ENCODE data around the gene RTP5.

RTP5 gene

GRCh38 chr2:241901018-241901380 is 31.5 kb downstream of the RTP5 start:
- Histone ChIP-seq H3K4me3 (ENCODE audit: low read length) (no peak overlapping the region), H3K4me2 (ENCODE audit: low read length) (no peak overlapping the region), H3K79me2 (ENCODE audit: control insufficient read depth, low read length) (no peaks in the 10 kb centered on the region), H3K36me3 (ENCODE audit: control insufficient read depth, low read length) (no peaks in the 10 kb centered on the region), H3F3A (ENCODE audit: control insufficient read depth, insufficient read depth) (no peaks in the 10 kb centered on the region), H3K27me3 (ENCODE audit: control insufficient read depth, low read length) (no peaks in the 10 kb centered on the region), H4K20me1 (ENCODE audit: control insufficient read depth, insufficient read depth, low read depth, low read length) (no peaks in the 10 kb centered on the region), H3K27ac (ENCODE audit: low read depth, low read length) (no peak overlapping the region), H3K4me1 (ENCODE audit: control insufficient read depth, low read length) (no peaks in the 10 kb centered on the region), H3K9me2 (replicated peaks; ENCODE audit: control insufficient read depth, low read length) (no peaks in the 10 kb centered on the region), H3K9me3 (ENCODE audit: control insufficient read depth, insufficient read depth, low read length) (no peaks in the 10 kb centered on the region)
- TF ChIP-seq CTCF (IDR thresholded peaks at IDR 0.05; ENCODE audit: low read depth, low read length, poor library complexity, severe bottlenecking) (no peak), EZH2phosphoT487 (IDR thresholded peaks at IDR 0.05; ENCODE audit: borderline replicate concordance, low read length) (no peak)

GRCh38 chr2:241901500-241902351 is 32.2 kb downstream of the RTP5 start:
- Histone ChIP-seq H3K9me2 (replicated peaks; ENCODE audit: control insufficient read depth, low read length) (no peaks in the 10 kb centered on the region), H3K79me2 (ENCODE audit: control insufficient read depth, low read length) (no peaks in the 10 kb centered on the region), H3K4me1 (ENCODE audit: control insufficient read depth, low read length) (no peaks in the 10 kb centered on the region), H3K27ac (ENCODE audit: low read depth, low read length) (no peak overlapping the region), H3K27me3 (ENCODE audit: control insufficient read depth, low read length) (no peaks in the 10 kb centered on the region), H3K4me3 (ENCODE audit: low read length) (no peak overlapping the region), H3F3A (ENCODE audit: control insufficient read depth, insufficient read depth) (no peaks in the 10 kb centered on the region), H3K4me2 (ENCODE audit: low read length) (no peak overlapping the region), H4K20me1 (ENCODE audit: control insufficient read depth, insufficient read depth, low read depth, low read length) (no peaks in the 10 kb centered on the region), H3K36me3 (ENCODE audit: control insufficient read depth, low read length) (no peaks in the 10 kb centered on the region), H3K9me3 (ENCODE audit: control insufficient read depth, insufficient read depth, low read length) (no peaks in the 10 kb centered on the region)
- TF ChIP-seq CTCF (IDR thresholded peaks at IDR 0.05; ENCODE audit: low read depth, low read length, poor library complexity, severe bottlenecking): no peak

GRCh38 chr2:241902357-241902991 is 32.9 kb downstream of the RTP5 start:
- no peaks in the 10 kb centered on the region for H3F3A ChIP-seq (ENCODE audit: control insufficient read depth, insufficient read depth)
- H4K20me1 ChIP-seq (ENCODE audit: control insufficient read depth, insufficient read depth, low read depth, low read length): no peaks in the 10 kb centered on the region
- H3K36me3 ChIP-seq (ENCODE audit: control insufficient read depth, low read length): no peaks in the 10 kb centered on the region
- no peaks in the 10 kb centered on the region for H3K27me3 ChIP-seq (ENCODE audit: control insufficient read depth, low read length)
- no peak overlapping the region for H3K4me2 ChIP-seq (ENCODE audit: low read length)
- H3K4me3 ChIP-seq (ENCODE audit: low read length): no peak overlapping the region
- H3K79me2 ChIP-seq (ENCODE audit: control insufficient read depth, low read length): no peaks in the 10 kb centered on the region
- H3K9me2 ChIP-seq (replicated peaks; ENCODE audit: control insufficient read depth, low read length): no peaks in the 10 kb centered on the region
- TF ChIP-seq CTCF (IDR thresholded peaks at IDR 0.05; ENCODE audit: low read depth, low read length, poor library complexity, severe bottlenecking) (no peak), EZH2phosphoT487 (IDR thresholded peaks at IDR 0.05; ENCODE audit: borderline replicate concordance, low read length) (no peak)
- H3K9me3 ChIP-seq (ENCODE audit: control insufficient read depth, insufficient read depth, low read length): no peaks in the 10 kb centered on the region
- H3K4me1 ChIP-seq (ENCODE audit: control insufficient read depth, low read length): no peaks in the 10 kb centered on the region
- no peak overlapping the region for H3K27ac ChIP-seq (ENCODE audit: low read depth, low read length)
